Liver (tissue), 9 donors: ENCODE data around the gene PTRHD1. TPM values are rescaled to one million over a fixed set of nuclear protein-coding genes. Genes with fewer than 3 reads are reported as not detected.

Source experiments
- DNase-seq: peaks from one replicate; pipeline ENCODE4 v3.0.0-alpha.2; 2017; ENCODE audit warnings: low spot score
- H3K27ac ChIP-seq, 2 donors: one replicate each; pipeline ENCODE4 v1.7.0; 2013; ENCODE audit warnings: inconsistent platforms in 2 of 2, low read length in 2 of 2, control low read depth in 1 of 2, low read depth in 1 of 2, mild to moderate bottlenecking in 1 of 2
- H3K27me3 ChIP-seq, 4 donors: one replicate each; pipeline versions ENCODE4 v1.6.1 to v1.7.0; 2013; ENCODE audit warnings: low read length in 3 of 4, inconsistent platforms in 1 of 4, mild to moderate bottlenecking in 1 of 4, moderate library complexity in 1 of 4; ENCODE audit not compliant: control insufficient read depth in 4 of 4, insufficient read depth in 4 of 4
- H3K36me3 ChIP-seq, 4 donors: one replicate each; pipeline versions ENCODE4 v1.6.1 to v1.7.0; 2013; ENCODE audit warnings: low read length in 3 of 4, mild to moderate bottlenecking in 3 of 4, low read depth in 1 of 4, moderate library complexity in 1 of 4; ENCODE audit not compliant: control insufficient read depth in 4 of 4, insufficient read depth in 3 of 4
- H3K4me1 ChIP-seq, 4 donors: one replicate each; pipeline versions ENCODE4 v1.6.1 to v1.7.0; 2013; ENCODE audit warnings: low read length in 3 of 4, mild to moderate bottlenecking in 3 of 4, moderate library complexity in 1 of 4; ENCODE audit not compliant: control insufficient read depth in 4 of 4, insufficient read depth in 4 of 4
- H3K4me3 ChIP-seq, 3 donors: one replicate each; pipeline versions ENCODE4 v1.6.1 to v1.7.0; 2013; ENCODE audit warnings: low read length in 3 of 3, control low read depth in 1 of 3, low read depth in 1 of 3, mild to moderate bottlenecking in 1 of 3
- H3K9ac ChIP-seq, 2 donors: one replicate each; pipeline ENCODE4 v1.7.0; 2013; ENCODE audit warnings: low read length in 2 of 2, mild to moderate bottlenecking in 2 of 2, moderate library complexity in 2 of 2, control low read depth in 1 of 2, low read depth in 1 of 2
- H3K9me3 ChIP-seq, 4 donors: one replicate each; pipeline versions ENCODE4 v1.6.1 to v1.7.0; 2013; ENCODE audit warnings: low read length in 3 of 4; ENCODE audit not compliant: control insufficient read depth in 4 of 4
- CTCF ChIP-seq: fragments of 150-350 bp; IDR thresholded peaks from 2 replicates; pipeline ENCODE4 v1.5.1; 2017; ENCODE audit warnings: improper control_type of control experiment, low read depth, low read length; ENCODE audit not compliant: missing input control
- FOXA1 ChIP-seq: IDR thresholded peaks from 2 replicates; pipeline ENCODE4 v1.6.1; 2016; ENCODE audit warnings: antibody characterized with exemption
- GABPA ChIP-seq, 2 donors: IDR thresholded peaks in 1 of 2; conservative IDR thresholded peaks in 1 of 2; 2 replicates each; pipeline ENCODE4 v1.6.1; 2016; ENCODE audit warnings: antibody characterized with exemption in 2 of 2, mild to moderate bottlenecking in 1 of 2, moderate library complexity in 1 of 2
- HNF4A ChIP-seq, 2 donors: conservative IDR thresholded peaks; 2 replicates each; pipeline ENCODE4 v1.6.1; 2016; ENCODE audit warnings: antibody characterized with exemption in 2 of 2, mild to moderate bottlenecking in 2 of 2
- HNF4G ChIP-seq: IDR thresholded peaks from 2 replicates; pipeline ENCODE4 v1.6.1; 2016; ENCODE audit warnings: antibody characterized with exemption
- JUND ChIP-seq, 2 donors: IDR thresholded peaks; 2 replicates each; pipeline ENCODE4 v1.6.1; 2016; ENCODE audit warnings: antibody characterized with exemption in 2 of 2
- MAX ChIP-seq: IDR thresholded peaks from 2 replicates; pipeline ENCODE4 v1.6.1; 2016; ENCODE audit warnings: antibody characterized with exemption
- NR2F2 ChIP-seq: IDR thresholded peaks from 2 replicates; pipeline ENCODE4 v1.6.1; 2016; ENCODE audit warnings: antibody characterized with exemption
- RAD21 ChIP-seq, 2 donors: IDR thresholded peaks; 2 replicates each; pipeline ENCODE4 v1.6.1; 2016; ENCODE audit warnings: antibody characterized with exemption in 2 of 2, mild to moderate bottlenecking in 2 of 2
- RXRA ChIP-seq, 2 donors: IDR thresholded peaks; 2 replicates each; pipeline ENCODE4 v1.6.1; 2017 to 2018; ENCODE audit warnings: antibody characterized with exemption in 2 of 2, mild to moderate bottlenecking in 1 of 2
- TAF1 ChIP-seq: conservative IDR thresholded peaks from 2 replicates; pipeline ENCODE4 v1.6.1; 2016; ENCODE audit warnings: antibody characterized with exemption, mild to moderate bottlenecking
- ZBTB33 ChIP-seq: IDR thresholded peaks from 2 replicates; pipeline ENCODE4 v1.6.1; 2016; ENCODE audit warnings: antibody characterized with exemption
- WGBS: extraction: QIAGEN DNeasy Blood & Tissue Kit; methylation state at CpG from one replicate; pipeline ENCODE4 v1.1.7; 2013; 5-methylcytosine and 5-hydroxymethylcytosine counted together
- polyA plus RNA-seq, 2 donors: library from polyadenylated mRNA; stranded (reverse) in 1 of 2; unstranded in 1 of 2; fragments of 200-250 nt in 1 of 2; fragments of >200 nt in 1 of 2; fragmentation: Nextera tagmentation in 1 of 2; extraction: Ambion mirVana in 1 of 2; gene quantifications; one replicate each; pipeline versions ENCODE4 v1.2.1 to v1.2.3, GENCODE V29; 2013 to 2015
- total RNA-seq, 2 donors: library from RNA; depleted of rRNA; stranded (reverse); fragments of >200 nt; gene quantifications; one replicate each; pipeline ENCODE4 v1.2.3, GENCODE V29; 2014
- TF ChIP-seq, protein P1 (sequence below): IDR thresholded peaks from 2 replicates; pipeline ENCODE4 v1.6.1; 2016; ENCODE audit warnings: antibody characterized with exemption
- donor health status: healthy.
- donor health status: healthy.
- donor health status: healthy.
- donor health status: healthy.
- donor health status: healthy.

The PTRHD1 gene
- total and polyA plus RNA-seq, 4 donors, result 9.9 to 50.9 (median 20.7) TPM

- H3K9ac ChIP-seq, result no peak overlapping the region
- no peak overlapping the region for H3K4me3 ChIP-seq
- H3K36me3 ChIP-seq, result peaks cover 0 to 10% (median 1%) of the 10 kb centered on the region in 4 donors
- 96% methylated on average over 4 of the region's 4 CpGs for WGBS
- peaks cover 0 to 1% (median 0%) of the 10 kb centered on the region in 4 donors for H3K4me1 ChIP-seq
- no peak for DNase-seq
- no peak overlapping the region for H3K27ac ChIP-seq
- no peaks in the 10 kb centered on the region for H3K27me3 ChIP-seq
- no peaks in the 10 kb centered on the region for H3K9me3 ChIP-seq
- TF ChIP-seq FOXA1, result no peak
- no peak for TF ChIP-seq JUND (IDR thresholded peaks at IDR 0.05)
- TF ChIP-seq, protein P1, sequence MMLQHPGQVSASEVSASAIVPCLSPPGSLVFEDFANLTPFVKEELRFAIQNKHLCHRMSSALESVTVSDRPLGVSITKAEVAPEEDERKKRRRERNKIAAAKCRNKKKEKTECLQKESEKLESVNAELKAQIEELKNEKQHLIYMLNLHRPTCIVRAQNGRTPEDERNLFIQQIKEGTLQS, result no peak
- no peak for TF ChIP-seq RAD21 (IDR thresholded peaks at IDR 0.05)
- no peak for TF ChIP-seq HNF4G
- TF ChIP-seq HNF4A (conservative IDR thresholded peaks at IDR 0.05), result no peak
- no peak for TF ChIP-seq CTCF
- TF ChIP-seq NR2F2, result no peak
- TF ChIP-seq GABPA (IDR thresholded peaks at IDR 0.05 in 1 of 2, conservative IDR thresholded peaks at IDR 0.05 in 1 of 2), result no peak
- TF ChIP-seq ZBTB33, result no peak
Observed at GRCh38 chr2:24815171-24815570, 22.0 kb upstream of the PTRHD1 start.

GRCh38 chr2:24814516-24814915 lies 21.3 kb upstream of the PTRHD1 start:
- no peak for DNase-seq
- Histone ChIP-seq H3K27me3 (no peaks in the 10 kb centered on the region), H3K4me3 (no peak overlapping the region), H3K4me1 (peaks cover 0 to 1% (median 0%) of the 10 kb centered on the region in 4 donors), H3K27ac (no peak overlapping the region), H3K36me3 (peaks cover 0 to 7% (median under 1%) of the 10 kb centered on the region in 4 donors), H3K9me3 (no peaks in the 10 kb centered on the region), H3K9ac (no peak overlapping the region)
- no peak for TF ChIP-seq JUND (IDR thresholded peaks at IDR 0.05)
- no peak for TF ChIP-seq TAF1
- no peak for TF ChIP-seq RXRA (IDR thresholded peaks at IDR 0.05)
- no peak for TF ChIP-seq MAX
- TF ChIP-seq HNF4A (conservative IDR thresholded peaks at IDR 0.05), result no peak
- TF ChIP-seq ZBTB33, result no peak
- WGBS, result 96% methylated on average over 4 of the region's 4 CpGs
